ENCODE results near the gene C20orf144. TPM values are rescaled to one million over a fixed set of nuclear protein-coding genes. Genes with fewer than 3 reads are reported as not detected.

Gene C20orf144
- total and polyA plus RNA-seq, 9 of the 15 experiments (the other 6 are each of a cell fraction or from before 2014, with no cell fraction given): 0.04 to 0.23 (median 0.11) TPM; not detected in 2

- H3K36me3 ChIP-seq (ENCODE audit: control insufficient read depth, insufficient read depth, low read length): no peaks in the 10 kb centered on the region
- no peak overlapping the region for H3K27ac ChIP-seq (ENCODE audit: extremely low read depth, low read depth, low read length)
- no peaks in the 10 kb centered on the region for H4K20me1 ChIP-seq (replicated peaks; ENCODE audit: control insufficient read depth, insufficient read depth, low read length)
- ATAC-seq (no peak), FAIRE-seq (no peak), DNase-seq (ENCODE audit: extremely low read depth in 1 of 4, low spot score in 3 of 4) (no peak)
- H3K9ac ChIP-seq (ENCODE audit: insufficient read depth in 1 of 2, low read depth in 2 of 2, low read length in 2 of 2): no peak overlapping the region
- H3K9me3 ChIP-seq (replicated peaks; ENCODE audit: control insufficient read depth, insufficient read depth, low read depth, low read length): no peaks in the 10 kb centered on the region
- H3K4me3 ChIP-seq: no peak overlapping the region
- peaks cover 2 to 4% of the 10 kb centered on the region in 2 experiments; a peak in 3 of 5 replicates for H3K4me1 ChIP-seq (replicated peaks in 1 of 2; ENCODE audit: control insufficient read depth in 2 of 2, insufficient read depth in 2 of 2, low read length in 2 of 2)
- H3K27me3 ChIP-seq (ENCODE audit: control insufficient read depth in 2 of 2, insufficient read depth in 2 of 2, low read length in 2 of 2): no peaks in the 10 kb centered on the region
- ChIA-PET POLR2A (interaction anchor here (0.6 to 1.3 kb wide), 4 partner anchors 9 to 867 kb away, joined by 3 to 4 read pairs (median 4); no protein-coding TSS in a partner anchor), CTCF (ENCODE audit: low intra/inter-chr PET ratio) (no interaction called here)
- intact Hi-C loops (cut with micrococcal nuclease): no loop called here
- no peak overlapping the region for H2AFZ ChIP-seq (ENCODE audit: low read depth, low read length)
- H3K79me2 ChIP-seq (ENCODE audit: control insufficient read depth, insufficient read depth, low read length): no peaks in the 10 kb centered on the region
- TF ChIP-seq KLF10 (CRISPR knock-in tag; IDR thresholded peaks at IDR 0.05): no peak
- TF ChIP-seq CHCHD3 (CRISPR knock-in tag; IDR thresholded peaks at IDR 0.05): no peak
- no peak for TF ChIP-seq NCOA1 (IDR thresholded peaks at IDR 0.05; ENCODE audit: low read depth)
- no peak for TF ChIP-seq ZNF583 (CRISPR knock-in tag; IDR thresholded peaks at IDR 0.05)
- no peak for TF ChIP-seq ZNF507 (tag; conservative IDR thresholded peaks at IDR 0.05)
- no peak for TF ChIP-seq ZC3H4 (CRISPR knock-in tag; IDR thresholded peaks at IDR 0.05; ENCODE audit: borderline replicate concordance)
- TF ChIP-seq MGA (IDR thresholded peaks at IDR 0.05): no peak
- TF ChIP-seq BRCA1 (IDR thresholded peaks at IDR 0.05): no peak
- TF ChIP-seq BRCA1 (CRISPR knock-in tag; IDR thresholded peaks at IDR 0.05): no peak
- TF ChIP-seq TEAD4 (IDR thresholded peaks at IDR 0.05; ENCODE audit: low read length): no peak
- no peak for TF ChIP-seq TEAD4 (CRISPR knock-in tag; IDR thresholded peaks at IDR 0.05; ENCODE audit: borderline replicate concordance)
- no peak for TF ChIP-seq KDM1A (IDR thresholded peaks at IDR 0.05)
- in situ Hi-C loops (cut with MboI): no loop called here
- no TSS peak for BruUV-seq (replicated peaks)
- 68% methylated on average over 4 of the region's 4 CpGs for WGBS (ENCODE audit: insufficient coverage, low coverage, missing lambda C conversion rate)
- no peaks in the 10 kb centered on the region for H3K9me1 ChIP-seq (ENCODE audit: control insufficient read depth, insufficient read depth, low read length)
- H3K4me2 ChIP-seq (ENCODE audit: insufficient read depth, low read length): no peak overlapping the region
Observed at GRCh38 chr20:33696448-33696847, 34.3 kb downstream of the C20orf144 start.

Data from K562 (cell line).